ENCODE measurements around the gene CLIC4. TPM values are rescaled to one million over a fixed set of nuclear protein-coding genes. Genes with fewer than 3 reads are reported as not detected.

CLIC4 gene
- total RNA-seq, 1 experiment from 2014 or later = 230 TPM

DNA sequence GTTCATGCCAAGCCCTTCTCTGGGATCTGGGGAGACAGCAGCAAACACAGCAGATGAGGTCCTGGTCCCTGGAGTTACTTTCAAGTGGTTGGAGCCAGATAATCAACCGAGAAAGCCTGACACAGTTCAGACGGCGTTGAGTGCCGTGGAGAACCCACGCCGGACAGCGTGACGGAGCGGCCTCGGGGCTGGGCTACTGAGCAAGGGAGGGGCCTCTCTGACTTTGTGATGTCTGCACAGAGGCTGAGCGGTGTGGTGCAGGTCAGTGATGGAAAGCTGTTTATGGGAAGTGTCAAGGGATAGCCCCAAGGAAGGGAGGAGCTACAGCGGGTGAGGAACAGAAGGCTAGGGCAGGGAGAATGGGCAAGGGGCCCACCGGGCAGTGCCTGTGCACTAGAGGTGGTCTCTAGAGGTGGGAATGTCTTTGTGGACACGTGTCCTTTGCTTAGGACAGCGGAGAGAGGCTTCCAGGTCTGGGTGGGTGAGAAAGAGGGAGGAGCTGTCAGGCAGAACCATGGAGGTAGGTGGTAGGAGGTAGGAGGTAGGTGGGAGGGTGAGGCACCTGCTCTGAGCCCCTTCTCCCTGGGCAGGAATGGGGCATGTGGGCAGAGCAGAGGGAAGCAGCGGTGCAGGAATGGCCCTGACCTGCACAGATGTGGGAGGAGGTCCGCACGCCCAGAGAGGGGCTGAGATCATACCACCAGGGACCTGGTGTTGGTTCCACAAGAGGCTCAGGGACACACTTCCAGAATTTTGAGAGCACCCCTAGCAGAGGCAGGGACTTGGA is 122.0 kb downstream of the CLIC4 start:
- no peaks in the 10 kb centered on the region for H3K4me1 ChIP-seq (ENCODE audit: insufficient read depth, low read length)
- H3K9me3 Mint-ChIP-seq = no peaks in the 10 kb centered on the region; a peak in 1 of 5 replicates
- H3K23me2 ChIP-seq (ENCODE audit: insufficient read length, low read depth, low read length, poor library complexity, severe bottlenecking) = no peaks in the 10 kb centered on the region
- H4K91ac ChIP-seq (ENCODE audit: insufficient read length, low read depth, low read length) = no peak overlapping the region
- H4K5ac ChIP-seq (ENCODE audit: insufficient read length, low read depth, low read length) = no peak overlapping the region
- H3K4me1 Mint-ChIP-seq = peaks cover 11 to 19% of the 10 kb centered on the region in 2 experiments
- no peak overlapping the region; a peak in 2 of 5 replicates for H3K4me3 Mint-ChIP-seq
- no peaks in the 10 kb centered on the region for H3K79me2 ChIP-seq (ENCODE audit: insufficient read depth, low read length)
- H3K79me1 ChIP-seq (ENCODE audit: insufficient read depth, low read depth, low read length, poor library complexity, severe bottlenecking) = no peaks in the 10 kb centered on the region
- no peaks in the 10 kb centered on the region for H4K20me1 ChIP-seq (ENCODE audit: control insufficient read depth, insufficient read depth, insufficient read length)
- no peak overlapping the region for H3K23ac ChIP-seq (ENCODE audit: insufficient read length, low read depth, low read length)
- no peak overlapping the region for H3K4ac ChIP-seq (ENCODE audit: low read depth, low read length)
- no peak overlapping the region for H2BK20ac ChIP-seq (ENCODE audit: low read depth, low read length, poor library complexity, severe bottlenecking)
- H3K9ac ChIP-seq (ENCODE audit: extremely low read depth, insufficient read length, low read length) = no peak overlapping the region
- H2BK15ac ChIP-seq (ENCODE audit: low read depth, low read length) = no peak overlapping the region
- no peak overlapping the region for H2BK5ac ChIP-seq (ENCODE audit: insufficient read length, low read length)
- H2BK12ac ChIP-seq (ENCODE audit: insufficient read length, low read depth, low read length) = no peak overlapping the region
- no peak for DNase-seq
- no peak for TF ChIP-seq CTCF (conservative IDR thresholded peaks at IDR 0.05)
- no peak overlapping the region for H3K27ac ChIP-seq (ENCODE audit: insufficient read length, low read depth, low read length)
- no peak overlapping the region for H2BK120ac ChIP-seq (ENCODE audit: low read depth, low read length, poor library complexity, severe bottlenecking)
- H3K56ac ChIP-seq (ENCODE audit: insufficient read length, low read depth, low read length) = no peak overlapping the region
- peaks cover 5% of the 10 kb centered on the region for H3K27me3 Mint-ChIP-seq (ENCODE audit: low read depth)
- H2AFZ ChIP-seq (ENCODE audit: low read length) = no peak overlapping the region
- no peak overlapping the region for H2AK5ac ChIP-seq (ENCODE audit: insufficient read length, low read length)
- no CpG with 5 or more reads among the region's 18 CpGs for WGBS (ENCODE audit: extremely low coverage, insufficient read length, low lambda C conversion rate)
- no peak overlapping the region for H3T11ph ChIP-seq (ENCODE audit: low read length)
- H3K4me2 ChIP-seq (ENCODE audit: insufficient read depth, insufficient read length, low read length) = no peak overlapping the region
- no peaks in the 10 kb centered on the region for H3K36me3 Mint-ChIP-seq (ENCODE audit: insufficient read depth in 1 of 3, low read depth in 3 of 3)
- no peak overlapping the region for H3K18ac ChIP-seq (ENCODE audit: insufficient read length, low read depth, low read length)
- no peaks in the 10 kb centered on the region for H3K27me3 ChIP-seq (ENCODE audit: insufficient read depth, low read length)
- no peaks in the 10 kb centered on the region for H3K9me3 ChIP-seq (ENCODE audit: control insufficient read depth, low read depth, low read length)
- H4K8ac ChIP-seq (replicated peaks; ENCODE audit: insufficient read length, low read depth, low read length) = no peak overlapping the region
- H3K27ac Mint-ChIP-seq = no peak overlapping the region; a peak in 1 of 7 replicates
- H3K14ac ChIP-seq (ENCODE audit: insufficient read depth, low read length) = no peak overlapping the region; the same call in 1 of the 2 replicates

Data from H9 (cell line).